HepG2 (cell line): ENCODE measurements around the gene OR2A2. TPM values are rescaled to one million over a fixed set of nuclear protein-coding genes. Genes with fewer than 3 reads are reported as not detected.

ENCODE experiments used
- ATAC-seq: fragments of 200-7000 bp; cut with Tn5 transposase; 3 replicates; pipeline ENCODE4 v1.9.1; 2020; ENCODE audit warnings: mild to moderate bottlenecking, moderate library complexity
- BruUV-seq: library from RNA; stranded (reverse); fragments of 400-500 nt; replicated peaks from 2 replicates; lab custom pipeline; 2021; lab: Mats Ljungman, UMichigan
- CTCF ChIA-PET: fragments of 300-600 bp; formaldehyde crosslinking; extraction: SDS; loops from one replicate; lab custom pipeline; 2021; ENCODE audit warnings: low total read pairs, inconsistent platforms, low intra/inter-chr PET ratio; lab: Yijun Ruan, JAX
- POLR2A ChIA-PET: fragments of 350-600 bp; sonication (Branson Sonifier 250); formaldehyde crosslinking; loops from one replicate; lab custom pipeline; 2020; ENCODE audit warnings: antibody characterized with exemption, inconsistent platforms; lab: Yijun Ruan, JAX
- DNase-seq: peaks from one replicate; pipeline ENCODE4 v3.0.0-alpha.2; 2015; ENCODE audit warnings: low spot score
- FAIRE-seq: peaks from 3 replicates; lab custom pipeline; 2011; peaks lifted over from hg19 to GRCh38; lab: Jason Lieb, UNC
- H2AFZ ChIP-seq: one replicate; pipeline ENCODE4 v1.6.1; 2011; ENCODE audit warnings: low read length, inconsistent platforms
- H3K27ac ChIP-seq: fragments of 300-600 bp; 3 replicates; pipeline ENCODE4 v1.8.0; 2011; ENCODE audit warnings: mixed run types, mild to moderate bottlenecking, mixed read lengths, low read length, inconsistent platforms; ENCODE audit not compliant: insufficient read depth; ENCODE audit errors: extremely low read length
- H3K27me3 ChIP-seq, 2 experiments: fragments of 200-600 bp in 1 of 2; 2 replicates in 1 of 2; 3 replicates in 1 of 2; pipeline versions ENCODE4 v1.6.0 to v1.8.0; 2011; ENCODE audit warnings: low read length in 2 of 2, mild to moderate bottlenecking in 2 of 2, moderate library complexity in 2 of 2, inconsistent platforms in 1 of 2; ENCODE audit not compliant: insufficient read depth in 2 of 2, control insufficient read depth in 1 of 2
- H3K36me3 ChIP-seq, 2 experiments: fragments of 200-600 bp in 1 of 2; replicated peaks in 1 of 2; 2 replicates in 1 of 2; 3 replicates in 1 of 2; pipeline versions ENCODE4 v1.5.1 to v1.8.0; 2011; ENCODE audit warnings: low read length in 2 of 2, inconsistent platforms in 1 of 2; ENCODE audit not compliant: insufficient read depth in 2 of 2, control insufficient read depth in 1 of 2
- H3K4me1 ChIP-seq: 2 replicates; pipeline ENCODE4 v1.5.1; 2012; ENCODE audit warnings: low read length, inconsistent platforms; ENCODE audit not compliant: insufficient read depth
- H3K4me2 ChIP-seq: 2 replicates; pipeline ENCODE4 v1.6.0; 2011; ENCODE audit warnings: low read depth, low read length, inconsistent platforms
- H3K4me3 ChIP-seq, 3 experiments: fragments of 200-600 bp in 1 of 3; sonication (generic), shearing (Covaris generic) in 1 of 3; replicated peaks in 1 of 3; 2 replicates each; pipeline ENCODE4 v1.5.1; 2011 to 2016; ENCODE audit warnings: low read length in 3 of 3, inconsistent platforms in 2 of 3, low read depth in 2 of 3, mild to moderate bottlenecking in 2 of 3, control low read depth in 1 of 3, mixed read lengths in 1 of 3; ENCODE audit not compliant: insufficient read depth in 1 of 3
- H3K79me2 ChIP-seq: one replicate; pipeline ENCODE4 v1.6.1; 2011; ENCODE audit warnings: low read length, inconsistent platforms; ENCODE audit not compliant: insufficient read depth
- H3K9ac ChIP-seq: 2 replicates; pipeline ENCODE4 v1.6.0; 2011; ENCODE audit warnings: mild to moderate bottlenecking, low read depth, low read length, inconsistent platforms; ENCODE audit not compliant: insufficient read depth
- H3K9me3 ChIP-seq: 2 replicates; pipeline ENCODE4 v1.5.1; 2012; ENCODE audit warnings: mild to moderate bottlenecking, low read length
- H4K20me1 ChIP-seq: 2 replicates; pipeline ENCODE4 v1.6.0; 2011; ENCODE audit warnings: inconsistent platforms, mild to moderate bottlenecking, low read length, moderate library complexity; ENCODE audit not compliant: insufficient read depth
- PAF1 ChIP-seq: IDR thresholded peaks from 2 replicates; pipeline ENCODE4 v1.6.1; 2016; ENCODE audit warnings: missing genetic modification reagents, missing compliant biosample characterization
- TRIM22 ChIP-seq: fragments of 450-650 bp; IDR thresholded peaks from 2 replicates; pipeline ENCODE4 v1.6.1; 2017
- ZBTB40 ChIP-seq, 2 experiments: fragments of 450-650 bp in 1 of 2; sonication (generic) in 1 of 2; formaldehyde crosslinking in 1 of 2; IDR thresholded peaks; 2 replicates each; pipeline versions ENCODE4 v1.6.1 to v1.8.0; 2016 to 2022; ENCODE audit warnings: antibody characterized with exemption in 1 of 2, mild to moderate bottlenecking in 1 of 2, missing genetic modification reagents in 1 of 2
- ZBTB7B ChIP-seq: sonication (generic); formaldehyde crosslinking; IDR thresholded peaks from 2 replicates; pipeline ENCODE4 v1.4.0; 2020; ENCODE audit warnings: missing genetic modification reagents
- ZEB1 ChIP-seq: IDR thresholded peaks from 2 replicates; pipeline ENCODE4 v1.6.1; 2012; ENCODE audit warnings: mild to moderate bottlenecking, low read depth, inconsistent platforms; ENCODE audit not compliant: insufficient replicate concordance
- WGBS: methylation state at CpG from one replicate; pipeline ENCODE4 v1.1.6; 2017; ENCODE audit warnings: low lambda C conversion rate; 5-methylcytosine and 5-hydroxymethylcytosine counted together
- in situ Hi-C: cut with HindIII; loops from 2 replicates; pipeline ENCODE4 v1.10.0; 2017; ENCODE audit warnings: low pct_unique_long_range_greater_than_20kb; ENCODE audit not compliant: extremely low pct_ligation_motif_present
- intact Hi-C: fragments of 100-400 bp; cut with micrococcal nuclease; formaldehyde crosslinking; loops from one replicate; pipeline ENCODE4 v1.10.0; 2022; ENCODE audit not compliant: unreplicated experiment
- polyA plus RNA-seq, 8 experiments: library from polyadenylated mRNA; depleted of rRNA in 3 of 8; stranded (reverse) in 7 of 8; unstranded in 1 of 8; fragments of >200 nt; fragmentation: Illumina TruSeq in 4 of 8; extraction: Trizol in 4 of 8; gene quantifications; 2 replicates each; pipeline versions ENCODE4 v1.2.1 to v1.2.3, GENCODE V29; 2011 to 2016; ENCODE audit warnings: low read depth in 4 of 8, missing spikeins in 1 of 8, mixed read lengths in 1 of 8; ENCODE audit not compliant: insufficient read depth in 1 of 8
- total RNA-seq, 5 experiments: library from RNA; depleted of rRNA; stranded (reverse); fragments of >200 nt; fragmentation: Illumina TruSeq; extraction: Trizol; gene quantifications; 2 replicates each; pipeline ENCODE4 v1.2.3, GENCODE V29; 2016; ENCODE audit warnings: low read depth in 1 of 5

Gene OR2A2
- total and polyA plus RNA-seq, 2 of the 13 experiments (the other 11 are each of a cell fraction or from before 2014, with no cell fraction given): not detected

- Histone ChIP-seq H3K9ac (no peak overlapping the region), H3K27me3 (no peaks in the 10 kb centered on the region), H4K20me1 (no peaks in the 10 kb centered on the region), H3K79me2 (no peaks in the 10 kb centered on the region), H2AFZ (no peak overlapping the region), H3K9me3 (no peaks in the 10 kb centered on the region), H3K4me2 (no peak overlapping the region), H3K27ac (no peak overlapping the region), H3K4me3 (no peak overlapping the region), H3K36me3 (no peaks in the 10 kb centered on the region), H3K4me1 (no peaks in the 10 kb centered on the region)
- CTCF ChIA-PET: no interaction called here
- 0% methylated on average over 2 of the region's 2 CpGs for WGBS
- no peak for FAIRE-seq
- intact Hi-C loops (no loop called here), in situ Hi-C loops (no loop called here)
- ATAC-seq: no peak
- no peak for DNase-seq
- POLR2A ChIA-PET: no interaction called here
- TF ChIP-seq PAF1 (CRISPR knock-in tag): no peak
- no peak for TF ChIP-seq ZBTB40 (IDR thresholded peaks at IDR 0.05)
- peak; percentile 80 for TF ChIP-seq ZBTB40 (CRISPR knock-in tag; IDR thresholded peaks at IDR 0.05)
- no peak for TF ChIP-seq ZBTB7B (CRISPR knock-in tag)
- no peak for TF ChIP-seq ZEB1
- TF ChIP-seq TRIM22: no peak
- BruUV-seq: no TSS peak
Measured at GRCh38 chr7:144130730-144131129, 21.3 kb downstream of the OR2A2 start.
